ENCODE data around the gene SLIT3. TPM values are rescaled to one million over a fixed set of nuclear protein-coding genes. Genes with fewer than 3 reads are reported as not detected.

SLIT3 gene
- total RNA-seq, 1 experiment from 2014 or later: not detected

DNA sequence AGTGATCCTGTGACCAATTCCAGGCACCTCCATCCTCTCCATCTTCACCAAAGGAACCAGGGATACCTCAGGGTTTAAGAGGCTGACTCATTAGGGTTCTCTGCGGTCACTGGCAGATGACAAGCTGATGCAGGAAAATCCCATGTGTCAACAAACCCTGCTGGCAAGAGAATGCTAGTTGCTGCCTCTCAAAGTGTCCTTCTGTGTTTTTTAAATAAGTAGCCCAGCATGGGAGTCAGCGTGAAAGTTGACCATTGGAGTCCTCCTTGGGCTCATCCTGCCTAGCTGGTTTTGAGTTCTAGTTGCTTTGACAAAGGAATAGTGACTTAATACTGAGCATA lies 200.2 kb downstream of the SLIT3 start:
- POLR2A ChIA-PET (ENCODE audit: unreplicated experiment): no interaction called here
- Histone ChIP-seq H3K9me2 (ENCODE audit: insufficient read depth) (no peaks in the 10 kb centered on the region), H3K4me2 (no peak overlapping the region), H3K4me3 (no peak overlapping the region), H3F3A (ENCODE audit: insufficient read depth, low read depth) (no peaks in the 10 kb centered on the region), H2AFZ (no peak overlapping the region), H3K4me1 (replicated peaks; ENCODE audit: insufficient read depth) (no peaks in the 10 kb centered on the region), H3K36me3 (ENCODE audit: low read depth) (no peaks in the 10 kb centered on the region), H3K27ac (no peak overlapping the region), H3K79me2 (ENCODE audit: low read depth) (no peaks in the 10 kb centered on the region), H3K27me3 (ENCODE audit: insufficient read depth, low read depth) (peaks cover 36% of the 10 kb centered on the region), H3K9me3 (ENCODE audit: insufficient read depth, low read depth) (no peaks in the 10 kb centered on the region), H4K20me1 (ENCODE audit: insufficient read depth) (no peaks in the 10 kb centered on the region)
- no peak for DNase-seq
- intact Hi-C loops (cut with micrococcal nuclease; ENCODE audit: unreplicated experiment): no loop called here
- no TSS peak for BruUV-seq (replicated peaks)
- CTCF ChIA-PET: no interaction called here
- no peak for TF ChIP-seq EZH2 (IDR thresholded peaks at IDR 0.05; ENCODE audit: low read depth)
- TF ChIP-seq, protein P1, sequence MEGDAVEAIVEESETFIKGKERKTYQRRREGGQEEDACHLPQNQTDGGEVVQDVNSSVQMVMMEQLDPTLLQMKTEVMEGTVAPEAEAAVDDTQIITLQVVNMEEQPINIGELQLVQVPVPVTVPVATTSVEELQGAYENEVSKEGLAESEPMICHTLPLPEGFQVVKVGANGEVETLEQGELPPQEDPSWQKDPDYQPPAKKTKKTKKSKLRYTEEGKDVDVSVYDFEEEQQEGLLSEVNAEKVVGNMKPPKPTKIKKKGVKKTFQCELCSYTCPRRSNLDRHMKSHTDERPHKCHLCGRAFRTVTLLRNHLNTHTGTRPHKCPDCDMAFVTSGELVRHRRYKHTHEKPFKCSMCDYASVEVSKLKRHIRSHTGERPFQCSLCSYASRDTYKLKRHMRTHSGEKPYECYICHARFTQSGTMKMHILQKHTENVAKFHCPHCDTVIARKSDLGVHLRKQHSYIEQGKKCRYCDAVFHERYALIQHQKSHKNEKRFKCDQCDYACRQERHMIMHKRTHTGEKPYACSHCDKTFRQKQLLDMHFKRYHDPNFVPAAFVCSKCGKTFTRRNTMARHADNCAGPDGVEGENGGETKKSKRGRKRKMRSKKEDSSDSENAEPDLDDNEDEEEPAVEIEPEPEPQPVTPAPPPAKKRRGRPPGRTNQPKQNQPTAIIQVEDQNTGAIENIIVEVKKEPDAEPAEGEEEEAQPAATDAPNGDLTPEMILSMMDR (conservative IDR thresholded peaks at IDR 0.05): no peak

DNA sequence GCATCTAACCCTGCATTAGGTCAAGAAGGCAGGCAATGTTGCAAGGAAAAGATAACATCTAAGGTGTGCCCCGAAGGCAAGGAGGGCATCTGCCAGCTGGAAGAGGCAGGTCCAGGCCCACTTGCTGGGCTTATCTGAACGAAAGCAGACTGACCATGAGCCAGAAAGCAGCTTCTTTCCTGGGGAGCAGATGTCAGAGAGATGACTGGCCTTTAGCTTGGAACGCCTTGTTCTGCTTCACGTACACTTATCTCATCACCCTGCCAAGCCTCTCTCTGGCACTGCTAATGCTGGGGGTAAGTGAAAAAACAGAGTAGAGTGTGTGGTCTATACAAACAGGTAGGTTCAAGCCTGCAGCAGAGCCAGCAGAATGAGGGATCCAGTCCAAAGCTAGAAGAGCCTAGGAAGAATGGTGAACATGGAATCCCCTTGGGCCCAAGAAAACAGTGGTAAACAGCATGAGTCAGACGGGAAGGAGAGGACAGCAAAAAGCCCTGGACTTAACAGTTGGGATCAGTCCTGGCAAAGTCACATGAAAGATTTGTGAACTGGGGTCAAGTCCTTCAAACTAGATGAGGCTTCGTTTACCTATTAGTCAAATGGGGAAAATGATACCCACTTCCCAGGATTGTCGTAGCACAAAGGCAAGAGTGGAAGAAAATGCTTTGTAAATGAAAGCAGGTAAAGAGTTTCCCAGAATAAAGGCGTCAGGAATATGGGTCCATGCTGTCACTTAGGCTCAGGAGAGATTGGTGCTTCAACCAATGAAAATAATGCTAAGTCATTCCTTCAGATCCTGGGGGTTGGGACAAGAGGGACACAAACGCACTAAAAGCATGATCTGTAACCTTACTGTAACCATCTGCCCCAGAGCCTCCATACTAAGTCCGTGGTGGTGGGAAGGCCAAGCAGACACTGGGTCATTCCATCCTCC lies 200.9 kb downstream of the SLIT3 start:
- DNase-seq: no peak
- BruUV-seq (replicated peaks): no TSS peak
- Histone ChIP-seq H2AFZ (no peak overlapping the region), H3K9me3 (ENCODE audit: insufficient read depth, low read depth) (no peaks in the 10 kb centered on the region), H3K27me3 (ENCODE audit: insufficient read depth, low read depth) (peaks cover 33% of the 10 kb centered on the region), H3K4me3 (no peak overlapping the region), H3K36me3 (ENCODE audit: low read depth) (no peaks in the 10 kb centered on the region), H3K9me2 (ENCODE audit: insufficient read depth) (no peaks in the 10 kb centered on the region), H3K27ac (no peak overlapping the region), H3K4me2 (no peak overlapping the region), H3K4me1 (replicated peaks; ENCODE audit: insufficient read depth) (no peaks in the 10 kb centered on the region), H3F3A (ENCODE audit: insufficient read depth, low read depth) (no peaks in the 10 kb centered on the region), H4K20me1 (ENCODE audit: insufficient read depth) (no peaks in the 10 kb centered on the region), H3K79me2 (ENCODE audit: low read depth) (no peaks in the 10 kb centered on the region)
- TF ChIP-seq, protein P1 (conservative IDR thresholded peaks at IDR 0.05): no peak
- no peak for TF ChIP-seq EZH2 (IDR thresholded peaks at IDR 0.05; ENCODE audit: low read depth)
- intact Hi-C loops (cut with micrococcal nuclease; ENCODE audit: unreplicated experiment): no loop called here
- ChIA-PET CTCF (no interaction called here), POLR2A (ENCODE audit: unreplicated experiment) (no interaction called here)

DNA sequence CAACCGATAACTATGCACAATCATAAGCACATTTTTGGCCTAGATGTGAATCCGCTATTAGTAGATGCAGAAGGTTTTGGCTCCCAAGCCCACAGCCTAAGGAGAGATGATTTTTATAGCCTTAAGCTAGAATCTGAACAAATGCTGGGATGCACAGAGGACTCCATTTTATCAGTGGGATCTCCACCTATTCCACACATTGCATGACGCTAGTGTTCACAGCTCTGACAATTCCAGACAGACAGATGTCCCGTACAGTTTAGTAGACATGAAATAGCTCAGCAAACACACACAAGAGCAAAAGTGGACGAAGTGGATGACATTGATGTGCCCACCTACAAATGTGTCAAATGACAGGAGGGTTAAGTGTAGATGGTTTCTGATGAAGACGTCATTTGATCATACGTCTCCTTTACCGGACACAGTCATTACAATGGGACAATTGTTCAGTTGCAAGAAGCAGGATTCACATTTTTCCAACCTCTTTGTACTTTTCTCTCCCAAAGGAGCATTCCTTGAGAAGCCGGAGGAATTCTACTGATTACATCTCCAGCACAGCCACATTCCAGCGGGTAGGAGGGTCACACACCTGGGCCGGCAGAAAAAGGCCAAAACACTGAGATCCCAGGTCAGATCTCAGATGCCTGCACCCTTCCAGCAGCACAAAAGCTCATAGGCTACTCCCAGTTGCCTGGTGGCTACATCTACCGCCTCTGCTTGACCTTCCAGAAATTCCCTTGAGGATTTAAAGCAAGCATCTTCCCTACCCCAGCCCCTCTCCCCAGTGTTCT lies 202.4 kb downstream of the SLIT3 start:
- intact Hi-C loops (cut with micrococcal nuclease; ENCODE audit: unreplicated experiment): no loop called here
- CTCF ChIA-PET: no interaction called here
- no peaks in the 10 kb centered on the region for H3K9me2 ChIP-seq (ENCODE audit: insufficient read depth)
- no peak overlapping the region for H3K27ac ChIP-seq
- no peak for DNase-seq
- H3K4me1 ChIP-seq (replicated peaks; ENCODE audit: insufficient read depth): no peaks in the 10 kb centered on the region
- H4K20me1 ChIP-seq (ENCODE audit: insufficient read depth): no peaks in the 10 kb centered on the region
- no peak overlapping the region for H2AFZ ChIP-seq
- H3F3A ChIP-seq (ENCODE audit: insufficient read depth, low read depth): no peaks in the 10 kb centered on the region
- peaks cover 21% of the 10 kb centered on the region; the same call in 1 of the 2 replicates for H3K27me3 ChIP-seq (ENCODE audit: insufficient read depth, low read depth)
- no peak overlapping the region for H3K4me3 ChIP-seq
- no peaks in the 10 kb centered on the region for H3K9me3 ChIP-seq (ENCODE audit: insufficient read depth, low read depth)
- no peaks in the 10 kb centered on the region for H3K36me3 ChIP-seq (ENCODE audit: low read depth)
- POLR2A ChIA-PET (ENCODE audit: unreplicated experiment): no interaction called here
- TF ChIP-seq, protein P1 (conservative IDR thresholded peaks at IDR 0.05): no peak
- TF ChIP-seq EZH2 (IDR thresholded peaks at IDR 0.05; ENCODE audit: low read depth): no peak
- BruUV-seq (replicated peaks): no TSS peak
- no peak overlapping the region for H3K4me2 ChIP-seq
- no peaks in the 10 kb centered on the region for H3K79me2 ChIP-seq (ENCODE audit: low read depth)

Data from PC-9 (cell line).